Measurements from ENCODE around the gene AP5S1. TPM values are rescaled to one million over a fixed set of nuclear protein-coding genes. Genes with fewer than 3 reads are reported as not detected.

AP5S1 gene
- total RNA-seq, 1 experiment from 2014 or later = 18.3 TPM

GRCh38 chr20:3800878-3801260 lies 19.5 kb upstream of the AP5S1 start:
- Histone ChIP-seq H3K36me3 (ENCODE audit: low read depth) (no peaks in the 10 kb centered on the region), H3K27me3 (ENCODE audit: insufficient read depth, low read depth) (no peaks in the 10 kb centered on the region), H3K27ac (no peak overlapping the region), H4K20me1 (ENCODE audit: insufficient read depth) (no peaks in the 10 kb centered on the region), H3K9me2 (ENCODE audit: insufficient read depth) (no peaks in the 10 kb centered on the region), H3K79me2 (ENCODE audit: low read depth) (peaks cover 14% of the 10 kb centered on the region), H3K9me3 (ENCODE audit: insufficient read depth, low read depth) (no peaks in the 10 kb centered on the region), H3K4me2 (no peak overlapping the region), H3F3A (ENCODE audit: insufficient read depth, low read depth) (peaks cover 6% of the 10 kb centered on the region), H3K4me3 (no peak overlapping the region), H2AFZ (no peak overlapping the region), H3K4me1 (replicated peaks; ENCODE audit: insufficient read depth) (peaks cover 25% of the 10 kb centered on the region)
- intact Hi-C loops (cut with micrococcal nuclease; ENCODE audit: unreplicated experiment) = no loop called here
- ChIA-PET POLR2A (ENCODE audit: unreplicated experiment) (no interaction called here), CTCF (no interaction called here)
- no peak for TF ChIP-seq EZH2 (IDR thresholded peaks at IDR 0.05; ENCODE audit: low read depth)
- no peak for TF ChIP-seq CTCF (conservative IDR thresholded peaks at IDR 0.05)
- no TSS peak for BruUV-seq (replicated peaks)
- no peak for DNase-seq

GRCh38 chr20:3801299-3801698 lies 19.0 kb upstream of the AP5S1 start:
- Histone ChIP-seq H3F3A (ENCODE audit: insufficient read depth, low read depth) (peaks cover 10% of the 10 kb centered on the region), H3K9me3 (ENCODE audit: insufficient read depth, low read depth) (no peaks in the 10 kb centered on the region), H3K79me2 (ENCODE audit: low read depth) (peaks cover 14% of the 10 kb centered on the region), H3K9me2 (ENCODE audit: insufficient read depth) (no peaks in the 10 kb centered on the region), H2AFZ (no peak overlapping the region), H3K4me2 (no peak overlapping the region), H3K27me3 (ENCODE audit: insufficient read depth, low read depth) (no peaks in the 10 kb centered on the region), H3K36me3 (ENCODE audit: low read depth) (no peaks in the 10 kb centered on the region), H4K20me1 (ENCODE audit: insufficient read depth) (no peaks in the 10 kb centered on the region), H3K4me1 (replicated peaks; ENCODE audit: insufficient read depth) (peaks cover 29% of the 10 kb centered on the region), H3K4me3 (no peak overlapping the region), H3K27ac (no peak overlapping the region)
- TF ChIP-seq CTCF (conservative IDR thresholded peaks at IDR 0.05) (no peak), EZH2 (IDR thresholded peaks at IDR 0.05; ENCODE audit: low read depth) (no peak)
- ChIA-PET CTCF (no interaction called here), POLR2A (ENCODE audit: unreplicated experiment) (no interaction called here)
- BruUV-seq (replicated peaks) = no TSS peak
- intact Hi-C loops (cut with micrococcal nuclease; ENCODE audit: unreplicated experiment) = no loop called here
- DNase-seq = no peak

GRCh38 chr20:3801846-3802245 lies 18.5 kb upstream of the AP5S1 start:
- Histone ChIP-seq H2AFZ (no peak overlapping the region), H3K4me2 (no peak overlapping the region), H3K27ac (no peak overlapping the region), H3F3A (ENCODE audit: insufficient read depth, low read depth) (peaks cover 15% of the 10 kb centered on the region), H3K79me2 (ENCODE audit: low read depth) (peaks cover 9% of the 10 kb centered on the region), H3K4me1 (replicated peaks; ENCODE audit: insufficient read depth) (peaks cover 33% of the 10 kb centered on the region), H3K36me3 (ENCODE audit: low read depth) (no peaks in the 10 kb centered on the region), H4K20me1 (ENCODE audit: insufficient read depth) (no peaks in the 10 kb centered on the region), H3K9me2 (ENCODE audit: insufficient read depth) (no peaks in the 10 kb centered on the region), H3K4me3 (no peak overlapping the region), H3K27me3 (ENCODE audit: insufficient read depth, low read depth) (no peaks in the 10 kb centered on the region), H3K9me3 (ENCODE audit: insufficient read depth, low read depth) (no peaks in the 10 kb centered on the region)
- no peak for TF ChIP-seq CTCF (conservative IDR thresholded peaks at IDR 0.05)
- no peak for TF ChIP-seq EZH2 (IDR thresholded peaks at IDR 0.05; ENCODE audit: low read depth)
- ChIA-PET POLR2A (ENCODE audit: unreplicated experiment) (no interaction called here), CTCF (no interaction called here)
- DNase-seq = no peak
- BruUV-seq (replicated peaks) = no TSS peak
- intact Hi-C loops (cut with micrococcal nuclease; ENCODE audit: unreplicated experiment) = no loop called here

Measured in PC-9 (cell line).